ENCODE results near the gene CUBN.
"Not testable (repeated sequence)": the region's sequence is repeated elsewhere in the genome, so short reads cannot be mapped to it uniquely, and the experiment has no call there.

Gene CUBN

DNA sequence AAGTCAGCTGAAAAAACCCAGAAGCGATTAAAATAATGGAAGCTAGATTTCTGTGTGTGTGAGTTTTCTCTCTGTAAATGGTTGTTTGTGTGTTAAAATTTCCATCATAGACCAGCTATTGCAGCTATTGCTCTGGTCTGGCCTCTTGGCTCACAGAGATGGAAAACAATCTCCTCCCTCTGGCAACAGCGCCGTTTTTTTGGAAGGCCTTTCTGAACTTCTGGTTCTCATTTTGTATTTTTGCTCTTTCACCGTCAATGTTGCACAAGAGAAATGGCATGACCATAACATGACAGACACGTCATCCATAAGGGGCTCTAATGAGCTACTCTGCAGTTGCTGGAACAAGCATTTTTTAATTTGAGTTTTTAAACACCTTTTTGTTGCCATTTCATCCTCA is 91.0 kb downstream of the CUBN start:
- no peak for DNase-seq (ENCODE audit: low spot score)

DNA sequence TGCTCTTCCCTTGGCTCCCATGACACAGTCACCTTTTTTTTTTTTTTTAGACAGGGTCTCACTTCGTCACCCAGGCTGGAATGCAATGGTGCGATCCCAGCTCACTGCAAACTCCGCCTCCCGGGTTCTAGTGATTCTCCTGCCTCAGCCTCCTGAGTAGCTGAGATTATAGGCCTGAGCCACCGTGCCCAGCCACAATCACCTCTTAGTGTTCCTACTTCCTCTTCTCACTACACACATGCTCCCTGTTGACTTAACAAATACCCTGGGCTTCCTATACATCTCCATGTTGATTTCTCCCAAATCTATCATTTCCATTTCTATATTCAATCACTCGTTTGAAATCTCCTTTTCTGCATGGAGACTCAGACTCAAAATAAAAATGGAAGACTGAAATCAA is 91.7 kb downstream of the CUBN start:
- no peak for DNase-seq (ENCODE audit: low spot score)

DNA sequence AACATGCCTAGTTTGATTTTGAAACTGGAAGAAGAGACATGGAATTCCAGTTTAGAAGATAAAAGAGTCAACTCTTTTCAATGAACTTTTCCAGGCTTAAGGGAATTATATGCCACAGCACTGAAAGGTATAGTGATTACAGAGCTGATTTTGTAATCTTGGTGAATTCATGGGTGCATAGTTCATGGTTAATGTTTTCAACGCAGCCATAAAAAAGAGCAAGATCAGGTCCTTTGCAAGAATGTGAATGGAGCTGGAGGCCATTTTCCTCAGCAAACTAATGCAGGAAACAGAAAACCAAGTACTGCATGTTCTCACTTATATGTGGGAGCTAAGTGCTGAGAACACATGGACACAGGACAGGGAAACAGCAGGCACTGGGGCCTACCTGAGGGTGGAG is 94.2 kb downstream of the CUBN start:
- no peak for DNase-seq (ENCODE audit: low spot score)

DNA sequence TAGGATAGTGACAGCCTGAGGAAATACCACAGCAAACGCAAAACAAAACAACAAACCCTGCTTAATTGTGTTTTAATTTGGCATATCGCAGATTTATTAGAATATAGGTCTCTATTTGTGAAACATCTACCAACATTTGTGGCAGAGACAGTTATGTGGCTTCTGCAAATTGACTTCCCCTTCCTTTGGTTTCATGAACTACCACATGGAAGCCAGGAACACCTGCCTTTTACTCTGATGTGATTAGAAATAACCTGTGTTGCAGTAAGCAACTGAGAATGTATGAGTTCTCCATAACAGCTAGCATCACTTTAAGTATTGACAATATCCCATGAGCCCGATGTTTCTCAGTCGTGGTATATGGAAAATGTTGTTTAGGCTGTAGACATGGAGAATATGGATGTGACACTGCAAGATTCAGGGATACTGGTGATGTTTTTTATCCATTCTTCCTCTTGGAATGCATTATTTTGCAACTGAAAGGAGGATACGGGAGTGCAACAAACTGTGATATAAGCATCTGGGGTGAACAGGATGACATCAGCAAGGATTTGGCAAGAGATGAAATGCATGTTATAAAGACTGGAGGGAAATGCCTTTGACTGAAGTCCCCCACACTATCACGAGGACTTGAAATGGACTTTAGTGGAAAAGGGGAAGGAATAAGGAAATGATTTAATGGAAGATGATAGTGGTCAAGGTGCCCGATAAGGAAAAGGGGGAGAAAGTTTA is 95.9 kb downstream of the CUBN start:
- no peak for DNase-seq (ENCODE audit: low spot score)

- DNase-seq (ENCODE audit: low spot score): no peak
These were observed 97.7 kb downstream of the CUBN start for GRCh38 chr10:17031637-17032635.

- no peak for DNase-seq (ENCODE audit: low spot score)
These were observed 99.9 kb downstream of the CUBN start for GRCh38 chr10:17029581-17030271.

DNA sequence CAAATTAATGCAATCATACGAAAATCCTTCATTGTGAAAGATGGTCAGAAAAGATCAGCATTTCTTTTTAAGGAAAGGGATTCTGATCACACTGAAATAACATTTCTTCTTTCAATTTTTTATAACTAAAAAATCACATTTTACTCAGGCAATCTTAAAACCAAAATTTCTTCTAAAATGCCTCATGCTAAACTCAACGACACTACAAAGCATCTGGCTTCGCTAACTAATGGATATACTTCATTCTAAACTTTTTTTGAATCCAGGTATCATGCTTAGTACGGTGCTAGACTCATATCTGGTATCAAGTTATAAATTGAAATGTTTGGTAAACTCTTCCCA is 100.4 kb downstream of the CUBN start:
- no peak for DNase-seq (ENCODE audit: low spot score)

DNA sequence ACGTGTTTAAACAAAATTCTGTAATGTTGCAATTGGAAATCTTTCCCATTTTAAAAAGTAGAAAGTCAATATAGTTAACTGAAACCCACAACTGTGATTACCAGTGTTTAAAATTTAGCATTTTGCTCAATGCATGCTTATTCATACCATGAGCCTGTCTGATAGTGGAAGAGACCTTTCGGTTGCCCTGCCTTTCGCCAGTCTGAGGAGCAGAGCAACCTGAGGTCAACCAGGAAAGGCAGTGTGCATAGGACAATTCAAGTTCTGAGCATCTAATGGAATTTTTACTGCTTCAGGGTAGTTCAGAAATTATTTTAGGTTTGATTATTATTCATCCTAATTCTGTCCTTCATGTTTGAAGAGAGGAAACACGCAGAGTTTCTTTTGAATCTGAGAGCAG is 100.8 kb downstream of the CUBN start:
- no peak for DNase-seq (ENCODE audit: low spot score)

- DNase-seq (ENCODE audit: low spot score): no peak
These were observed 102.7 kb downstream of the CUBN start for GRCh38 chr10:17026686-17027485.

DNA sequence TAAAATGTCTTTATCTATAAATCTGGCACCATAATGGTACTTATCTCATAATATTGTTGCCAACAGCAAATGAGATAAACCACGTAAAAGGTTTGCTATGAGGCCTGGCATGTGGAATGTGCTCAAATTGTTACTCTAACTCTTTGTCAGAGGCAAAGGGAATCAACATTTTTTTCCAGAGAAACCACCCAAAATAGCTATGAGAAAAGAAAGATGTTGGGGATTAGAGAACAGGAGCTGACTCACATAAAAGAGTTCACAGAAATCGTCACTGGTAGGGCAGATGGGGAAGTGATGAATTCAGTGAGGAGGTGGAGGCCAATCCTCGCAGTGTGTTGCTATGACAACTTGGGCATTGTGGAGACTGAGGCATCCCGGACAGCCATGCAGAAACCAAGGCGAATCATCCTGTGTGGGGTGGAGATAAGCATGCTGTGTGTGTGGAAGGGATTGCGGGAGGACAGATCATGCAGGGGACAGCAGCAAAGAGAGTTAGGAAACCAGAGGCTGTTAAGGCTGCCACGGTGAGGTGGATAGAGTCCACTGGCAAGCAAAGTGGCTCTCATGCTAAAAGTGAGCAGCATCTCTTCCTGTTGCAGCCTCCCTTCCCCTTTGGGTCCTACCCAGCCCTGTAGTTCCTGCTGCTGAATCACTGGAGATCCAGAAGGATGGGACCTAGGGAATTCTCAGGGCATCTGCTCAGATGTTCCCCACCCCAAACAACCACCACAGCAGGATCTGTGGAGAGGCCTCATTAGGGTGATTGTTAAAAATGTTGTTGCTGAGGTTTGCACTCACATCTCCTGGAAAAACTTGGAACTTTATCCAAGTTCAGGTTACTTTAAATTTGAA is 103.9 kb downstream of the CUBN start:
- DNase-seq (ENCODE audit: low spot score): no peak

- no peak for DNase-seq (ENCODE audit: low spot score)
These were observed 105.2 kb downstream of the CUBN start for GRCh38 chr10:17024461-17024860.

DNA sequence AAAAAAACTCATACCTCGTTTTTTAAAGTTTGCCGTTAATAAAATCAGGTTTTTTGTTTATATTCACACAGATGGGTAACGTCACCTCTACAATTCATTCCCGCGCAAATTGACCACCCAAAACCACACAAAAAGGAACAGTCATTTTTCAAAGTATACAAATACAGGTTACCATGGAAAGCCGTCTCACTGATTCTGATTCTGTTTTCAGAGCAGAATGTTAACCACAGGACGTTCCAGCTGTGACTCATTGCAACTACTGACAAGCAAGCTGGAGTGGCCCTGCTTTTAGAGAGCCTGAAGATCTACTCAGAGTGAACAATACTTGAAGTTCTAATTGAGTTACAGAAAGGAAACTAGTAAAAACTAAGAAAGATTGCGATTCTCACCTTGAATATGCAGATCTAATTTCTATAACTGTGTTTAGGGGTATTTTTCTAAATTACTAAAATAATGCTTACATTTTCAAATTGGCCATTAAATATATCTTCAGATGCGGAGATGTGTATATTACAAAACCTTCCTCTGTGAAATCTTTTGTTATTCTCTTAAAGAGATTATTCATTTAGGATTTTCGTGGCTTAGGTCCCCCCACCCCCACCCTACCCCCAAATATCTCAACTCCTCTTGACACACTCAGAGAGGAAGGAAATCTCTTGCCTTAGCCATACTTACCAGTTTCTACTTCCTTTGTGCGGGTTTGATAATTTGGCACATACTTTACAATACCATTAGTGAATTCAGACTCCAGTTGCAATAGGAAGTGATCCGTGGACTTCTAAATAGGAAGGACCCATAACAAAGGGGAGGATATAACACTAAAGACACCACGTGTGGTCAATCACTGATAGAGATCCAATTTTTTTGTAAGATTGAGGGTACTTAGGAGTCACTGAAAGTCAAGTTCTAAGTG is 106.0 kb downstream of the CUBN start:
- DNase-seq (ENCODE audit: low spot score): no peak

DNA sequence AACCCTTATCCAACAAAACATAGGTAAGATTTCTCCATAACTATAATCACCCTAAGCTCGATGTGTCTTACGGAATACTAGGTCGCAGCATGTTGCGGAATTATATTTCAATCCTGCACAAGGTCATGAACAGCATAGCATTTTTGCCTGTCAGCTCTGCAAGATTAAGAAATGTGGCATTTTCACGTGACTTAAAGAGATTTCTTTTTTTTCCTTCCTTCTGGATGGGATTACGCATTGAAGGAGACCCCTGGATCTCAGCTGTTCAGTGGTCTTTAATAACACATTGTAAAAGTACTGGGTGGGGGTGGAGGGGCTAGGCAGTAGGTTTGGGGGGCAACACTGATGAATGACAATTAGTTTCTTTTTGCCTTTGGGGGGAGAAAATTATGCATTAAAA is 106.7 kb downstream of the CUBN start:
- no peak for DNase-seq (ENCODE audit: low spot score)

GRCh38 chr10:17022466-17022825 is 107.2 kb downstream of the CUBN start:
- no peak for DNase-seq (ENCODE audit: low spot score)

GRCh38 chr10:17021656-17022465 is 107.8 kb downstream of the CUBN start:
- DNase-seq (ENCODE audit: low spot score): no peak

DNA sequence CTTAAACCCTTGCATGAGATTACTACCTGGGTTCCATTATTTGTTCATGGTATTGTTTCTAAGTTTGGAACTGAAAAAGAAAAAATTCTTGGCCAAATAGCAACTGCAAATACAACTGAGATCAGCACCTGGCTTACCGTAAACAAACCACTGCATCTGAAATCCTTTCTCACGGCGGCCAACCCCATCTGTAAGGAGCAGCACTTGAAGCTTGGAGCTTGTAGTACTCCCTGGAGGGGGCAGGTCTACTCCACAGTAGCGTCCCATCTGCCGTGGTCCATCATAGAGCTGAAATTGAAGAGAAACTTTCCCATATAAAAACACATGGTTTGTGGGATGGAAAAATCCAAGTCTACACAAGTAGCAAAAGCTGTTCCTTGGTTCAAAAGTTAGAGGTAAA is 109.9 kb downstream of the CUBN start:
- no peak for DNase-seq (ENCODE audit: low spot score)

GRCh38 chr10:17013131-17013983 is 116.3 kb downstream of the CUBN start:
- DNase-seq (ENCODE audit: low spot score): not testable (repeated sequence)

DNA sequence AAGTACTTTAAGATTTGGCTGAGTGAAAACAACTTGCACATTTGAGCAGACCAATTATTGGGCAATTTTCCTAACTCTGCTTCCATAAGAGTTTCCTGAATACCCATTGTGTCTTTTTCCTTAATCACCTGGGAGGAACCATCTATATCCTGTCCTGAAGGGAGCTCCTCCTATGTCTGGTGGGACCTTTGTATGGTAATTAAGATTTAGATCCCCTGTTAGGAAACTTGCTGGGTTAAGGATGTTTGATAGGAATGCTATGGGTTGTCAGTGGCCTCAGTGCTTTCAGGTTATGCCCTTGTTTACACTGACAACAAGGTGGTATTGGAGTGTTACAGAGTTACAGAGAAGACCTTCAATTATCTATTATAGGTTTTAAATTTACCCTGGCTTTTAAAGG is 116.9 kb downstream of the CUBN start:
- not testable (repeated sequence) for DNase-seq (ENCODE audit: low spot score)

Data from hematopoietic multipotent progenitor cell treated with erythropoietin and hydrocortisone succinate and interleukin-3 and kit ligand, for 15 days (in vitro differentiated cells).